Measurements from ENCODE around the gene GOLT1B. TPM values are rescaled to one million over a fixed set of nuclear protein-coding genes. Genes with fewer than 3 reads are reported as not detected.

The GOLT1B gene
- total RNA-seq, 1 experiment from 2014 or later, result 46.1 TPM

DNA sequence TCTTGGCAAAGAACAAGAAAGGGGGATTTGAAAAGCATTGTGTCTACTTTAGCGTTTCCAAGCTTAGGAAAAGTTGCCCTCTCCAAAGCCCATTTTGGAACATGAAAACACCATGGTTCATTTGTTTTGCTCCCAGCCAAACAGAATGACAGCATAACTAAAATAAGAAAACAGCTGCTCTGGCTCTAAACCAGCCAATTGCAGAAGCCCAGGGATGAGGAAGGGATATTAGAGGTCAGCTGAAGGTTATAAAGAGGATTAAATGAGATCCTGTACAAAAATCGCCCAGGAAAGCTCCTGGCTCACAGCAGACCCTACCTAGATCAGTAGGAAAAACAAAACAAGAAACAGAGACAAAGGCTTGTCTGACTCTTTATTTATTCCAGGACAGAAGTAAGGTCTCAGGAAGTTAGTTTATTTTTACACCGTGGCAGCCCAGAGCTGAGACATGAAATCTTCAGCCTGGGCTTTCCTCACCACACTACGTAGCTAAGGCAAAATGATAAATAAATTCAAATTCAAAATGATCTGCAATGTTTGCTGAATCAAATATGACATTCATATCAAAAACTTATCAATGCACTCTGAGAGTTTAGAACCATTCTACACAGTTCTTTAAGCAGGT, 50.4 kb downstream of the GOLT1B start:
- Histone ChIP-seq H2AFZ (ENCODE audit: low read length) (no peak overlapping the region), H2BK15ac (ENCODE audit: low read depth, low read length) (no peak overlapping the region), H2BK12ac (ENCODE audit: insufficient read length, low read depth, low read length) (no peak overlapping the region), H4K91ac (ENCODE audit: insufficient read length, low read depth, low read length) (no peak overlapping the region), H3K27me3 (ENCODE audit: insufficient read depth, low read length) (no peaks in the 10 kb centered on the region), H3K9me3 (ENCODE audit: control insufficient read depth, low read depth, low read length) (no peaks in the 10 kb centered on the region), H3K4ac (ENCODE audit: low read depth, low read length) (no peak overlapping the region), H2BK20ac (ENCODE audit: low read depth, low read length, poor library complexity, severe bottlenecking) (no peak overlapping the region), H3K27ac (ENCODE audit: insufficient read length, low read depth, low read length) (no peak overlapping the region), H3K56ac (ENCODE audit: insufficient read length, low read depth, low read length) (no peak overlapping the region), H3K9ac (ENCODE audit: extremely low read depth, insufficient read length, low read length) (no peak overlapping the region), H3K14ac (ENCODE audit: insufficient read depth, low read length) (no peak overlapping the region), H3K18ac (ENCODE audit: insufficient read length, low read depth, low read length) (no peak overlapping the region), H3K79me1 (ENCODE audit: insufficient read depth, low read depth, low read length, poor library complexity, severe bottlenecking) (no peaks in the 10 kb centered on the region), H2BK120ac (ENCODE audit: low read depth, low read length, poor library complexity, severe bottlenecking) (no peak overlapping the region), H3K79me2 (ENCODE audit: insufficient read depth, low read length) (no peaks in the 10 kb centered on the region), H4K8ac (replicated peaks; ENCODE audit: insufficient read length, low read depth, low read length) (no peak overlapping the region), H4K5ac (ENCODE audit: insufficient read length, low read depth, low read length) (no peak overlapping the region), H3K4me1 (ENCODE audit: insufficient read depth, low read length) (no peaks in the 10 kb centered on the region), H3T11ph (ENCODE audit: low read length) (no peak overlapping the region), H3K4me2 (ENCODE audit: insufficient read depth, insufficient read length, low read length) (no peak overlapping the region), H3K23ac (ENCODE audit: insufficient read length, low read depth, low read length) (no peak overlapping the region), H4K20me1 (ENCODE audit: control insufficient read depth, insufficient read depth, insufficient read length) (no peaks in the 10 kb centered on the region), H2BK5ac (ENCODE audit: insufficient read length, low read length) (no peak overlapping the region), H2AK5ac (ENCODE audit: insufficient read length, low read length) (no peak overlapping the region), H3K23me2 (ENCODE audit: insufficient read length, low read depth, low read length, poor library complexity, severe bottlenecking) (no peaks in the 10 kb centered on the region)
- DNase-seq, result no peak
- no peaks in the 10 kb centered on the region for H3K36me3 Mint-ChIP-seq (ENCODE audit: insufficient read depth in 1 of 3, low read depth in 3 of 3)
- H3K27me3 Mint-ChIP-seq (ENCODE audit: low read depth), result no peaks in the 10 kb centered on the region
- H3K4me3 Mint-ChIP-seq, result no peak overlapping the region
- TF ChIP-seq, protein P1, sequence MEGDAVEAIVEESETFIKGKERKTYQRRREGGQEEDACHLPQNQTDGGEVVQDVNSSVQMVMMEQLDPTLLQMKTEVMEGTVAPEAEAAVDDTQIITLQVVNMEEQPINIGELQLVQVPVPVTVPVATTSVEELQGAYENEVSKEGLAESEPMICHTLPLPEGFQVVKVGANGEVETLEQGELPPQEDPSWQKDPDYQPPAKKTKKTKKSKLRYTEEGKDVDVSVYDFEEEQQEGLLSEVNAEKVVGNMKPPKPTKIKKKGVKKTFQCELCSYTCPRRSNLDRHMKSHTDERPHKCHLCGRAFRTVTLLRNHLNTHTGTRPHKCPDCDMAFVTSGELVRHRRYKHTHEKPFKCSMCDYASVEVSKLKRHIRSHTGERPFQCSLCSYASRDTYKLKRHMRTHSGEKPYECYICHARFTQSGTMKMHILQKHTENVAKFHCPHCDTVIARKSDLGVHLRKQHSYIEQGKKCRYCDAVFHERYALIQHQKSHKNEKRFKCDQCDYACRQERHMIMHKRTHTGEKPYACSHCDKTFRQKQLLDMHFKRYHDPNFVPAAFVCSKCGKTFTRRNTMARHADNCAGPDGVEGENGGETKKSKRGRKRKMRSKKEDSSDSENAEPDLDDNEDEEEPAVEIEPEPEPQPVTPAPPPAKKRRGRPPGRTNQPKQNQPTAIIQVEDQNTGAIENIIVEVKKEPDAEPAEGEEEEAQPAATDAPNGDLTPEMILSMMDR (conservative IDR thresholded peaks at IDR 0.05), result no peak
- H3K27ac Mint-ChIP-seq, result no peak overlapping the region
- H3K9me3 Mint-ChIP-seq, result no peaks in the 10 kb centered on the region; a peak in 3 of 5 replicates
- WGBS (ENCODE audit: extremely low coverage, insufficient read length, low lambda C conversion rate), result no CpG with 5 or more reads among the region's 4 CpGs
- no peaks in the 10 kb centered on the region for H3K4me1 Mint-ChIP-seq
